MCF 10A (cell line): ENCODE data around the gene SOS2. TPM values are rescaled to one million over a fixed set of nuclear protein-coding genes. Genes with fewer than 3 reads are reported as not detected.
A peak's percentile ranks its signal among the peaks of the same experiment; 100 is the strongest.
"Not testable (repeated sequence)": the region's sequence is repeated elsewhere in the genome, so short reads cannot be mapped to it uniquely, and the experiment has no call there.

Experiments
- BruUV-seq: library from RNA; stranded (reverse); fragments of 400-500 nt; replicated peaks from 2 replicates; lab custom pipeline; 2021; lab: Mats Ljungman, UMichigan
- CTCF ChIA-PET: fragments of 300-600 bp; sonication (Branson Sonifier 250); formaldehyde crosslinking; extraction: SDS; loops from one replicate; lab custom pipeline; 2021; ENCODE audit warnings: antibody characterized with exemption, inconsistent platforms; lab: Yijun Ruan, JAX
- POLR2A ChIA-PET: fragments of 300-600, 350-650 bp; sonication (Branson Sonifier 250); formaldehyde crosslinking; extraction: SDS; loops from one replicate; lab custom pipeline; 2020; ENCODE audit warnings: antibody characterized with exemption, inconsistent platforms; lab: Yijun Ruan, JAX
- DNase-seq: peaks from one replicate; pipeline ENCODE4 v3.0.0-alpha.2; 2018; ENCODE audit not compliant: unreplicated experiment
- H3K27ac Mint-ChIP-seq: one replicate; pipeline ENCODE4 v1.8.0; 2022; ENCODE audit warnings: mild to moderate bottlenecking, low read depth, mixed read lengths; ENCODE audit not compliant: unreplicated experiment
- H3K27me3 Mint-ChIP-seq: one replicate; pipeline ENCODE4 v1.8.0; 2022; ENCODE audit warnings: mixed read lengths; ENCODE audit not compliant: insufficient read depth, unreplicated experiment
- H3K36me3 Mint-ChIP-seq: one replicate; pipeline ENCODE4 v1.8.0; 2022; ENCODE audit warnings: mild to moderate bottlenecking, moderate library complexity, mixed read lengths; ENCODE audit not compliant: insufficient read depth, unreplicated experiment
- H3K4me1 Mint-ChIP-seq: one replicate; pipeline ENCODE4 v1.8.0; 2022; ENCODE audit warnings: mixed read lengths; ENCODE audit not compliant: insufficient read depth, unreplicated experiment
- H3K4me3 Mint-ChIP-seq: one replicate; pipeline ENCODE4 v1.8.0; 2022; ENCODE audit warnings: mild to moderate bottlenecking, moderate library complexity, mixed read lengths; ENCODE audit not compliant: unreplicated experiment
- H3K9me3 Mint-ChIP-seq: one replicate; pipeline ENCODE4 v1.8.0; 2022; ENCODE audit warnings: mixed read lengths; ENCODE audit not compliant: unreplicated experiment
- CTCF ChIP-seq: fragments of 200-600 bp; IDR thresholded peaks from one replicate; pipeline ENCODE4 v1.8.0; 2022; ENCODE audit warnings: antibody characterized with exemption, mild to moderate bottlenecking; ENCODE audit not compliant: unreplicated experiment
- intact Hi-C: fragments of 100-400 bp; cut with micrococcal nuclease; formaldehyde crosslinking; loops from 2 replicates; pipeline ENCODE4 v1.14.1; 2022
- total RNA-seq: library from RNA; stranded (reverse); gene quantifications from 2 replicates; pipeline ENCODE4 v1.2.3, GENCODE V29; 2022

Gene SOS2
- total RNA-seq, 1 experiment from 2014 or later = 19.0 TPM

- no peak overlapping the region for H3K27ac Mint-ChIP-seq
- intact Hi-C loops = no loop called here
These were observed 147.7 kb downstream of the SOS2 start for GRCh38 chr14:50083467-50084337.

GRCh38 chr14:50082784-50083466, 148.5 kb downstream of the SOS2 start:
- Mint-ChIP-seq H3K27ac (no peak overlapping the region), H3K4me3 (no peak overlapping the region), H3K36me3 (no peaks in the 10 kb centered on the region), H3K9me3 (no peaks in the 10 kb centered on the region), H3K4me1 (peaks cover 26% of the 10 kb centered on the region), H3K27me3 (no peaks in the 10 kb centered on the region)
- no TSS peak for BruUV-seq
- no peak for DNase-seq
- ChIA-PET CTCF (interaction anchor here (0.7 to 3.1 kb wide), 11 partner anchors 11 to 232 kb away, joined by 3 to 22 read pairs (median 5); partner anchors contain the start of gene NEMF), POLR2A (interaction anchor here (0.8 to 3.8 kb wide), 21 partner anchors 9 to 463 kb away, joined by 3 to 44 read pairs (median 8); partner anchors contain the start of genes RPL36AL and VCPKMT)
- no peak for TF ChIP-seq CTCF
- intact Hi-C loops = no loop called here

More at GRCh38 chr14:50083467-50084337, 147.7 kb downstream of the SOS2 start:
- H3K9me3 Mint-ChIP-seq = no peaks in the 10 kb centered on the region
- H3K27me3 Mint-ChIP-seq = no peaks in the 10 kb centered on the region
- H3K4me3 Mint-ChIP-seq = no peak overlapping the region
- no peak for TF ChIP-seq CTCF
- POLR2A ChIA-PET = interaction anchor here (1.0 to 3.8 kb wide), 6 partner anchors 8 to 221 kb away, joined by 3 to 44 read pairs (median 10); no protein-coding TSS in a partner anchor
- CTCF ChIA-PET = interaction anchor here (0.5 to 2.9 kb wide), 5 partner anchors 31 to 231 kb away, joined by 3 to 11 read pairs (median 5); partner anchors contain the start of gene NEMF
- H3K36me3 Mint-ChIP-seq = no peaks in the 10 kb centered on the region
- no TSS peak for BruUV-seq
- peaks cover 26% of the 10 kb centered on the region for H3K4me1 Mint-ChIP-seq
- DNase-seq = no peak

GRCh38 chr14:50082308-50082742, 149.1 kb downstream of the SOS2 start:
- Mint-ChIP-seq H3K27me3 (no peaks in the 10 kb centered on the region), H3K9me3 (no peaks in the 10 kb centered on the region), H3K4me3 (no peak overlapping the region), H3K27ac (peak overlapping the region; percentile 77), H3K36me3 (no peaks in the 10 kb centered on the region), H3K4me1 (peaks cover 26% of the 10 kb centered on the region)
- CTCF ChIA-PET = interaction anchor here (0.6 to 3.1 kb wide), 14 partner anchors 12 to 231 kb away, joined by 3 to 22 read pairs (median 4); partner anchors contain the start of gene NEMF
- POLR2A ChIA-PET = interaction anchor here (0.6 to 3.8 kb wide), 30 partner anchors 9 to 462 kb away, joined by 3 to 44 read pairs (median 6); partner anchors contain the start of genes NEMF, RPL36AL and VCPKMT
- intact Hi-C loops = no loop called here
- no TSS peak for BruUV-seq
- TF ChIP-seq CTCF = no peak
- no peak for DNase-seq

GRCh38 chr14:50079103-50079502, 152.3 kb downstream of the SOS2 start:
- H3K4me1 Mint-ChIP-seq = peaks cover 14% of the 10 kb centered on the region
- H3K27ac Mint-ChIP-seq, H3K4me3 Mint-ChIP-seq, intact Hi-C loops, H3K9me3 Mint-ChIP-seq, H3K27me3 Mint-ChIP-seq, BruUV-seq, DNase-seq, POLR2A ChIA-PET, H3K36me3 Mint-ChIP-seq, CTCF ChIA-PET: not testable (repeated sequence)

- DNase-seq, POLR2A ChIA-PET, H3K9me3 Mint-ChIP-seq, H3K36me3 Mint-ChIP-seq, BruUV-seq, intact Hi-C loops, H3K4me1 Mint-ChIP-seq, H3K4me3 Mint-ChIP-seq, H3K27me3 Mint-ChIP-seq, CTCF ChIA-PET, H3K27ac Mint-ChIP-seq: not testable (repeated sequence)
These were observed 157.7 kb downstream of the SOS2 start for GRCh38 chr14:50073663-50074062.
